Suprapubic skin (tissue), 4 donors: ENCODE results near the gene LECT2. TPM values are rescaled to one million over a fixed set of nuclear protein-coding genes. Genes with fewer than 3 reads are reported as not detected.

Experiments used
- DNase-seq, 2 donors: peaks; one replicate each; pipeline ENCODE4 v3.0.0-alpha.2; 2019; ENCODE audit warnings: low spot score in 2 of 2
- H3K27ac ChIP-seq: fragments of 200-600 bp; sonication (generic); one replicate; pipeline ENCODE4 v1.5.1; 2019
- H3K27me3 ChIP-seq: fragments of 200-600 bp; sonication (generic); one replicate; pipeline ENCODE4 v1.5.1; 2019
- H3K36me3 ChIP-seq: fragments of 200-600 bp; sonication (generic); one replicate; pipeline ENCODE4 v1.5.1; 2019
- H3K4me1 ChIP-seq: fragments of 200-600 bp; sonication (generic); one replicate; pipeline ENCODE4 v1.5.1; 2019
- H3K4me3 ChIP-seq: fragments of 200-600 bp; sonication (generic); one replicate; pipeline ENCODE4 v1.5.1; 2019; ENCODE audit warnings: mild to moderate bottlenecking
- H3K9me3 ChIP-seq: fragments of 200-600 bp; sonication (generic); one replicate; pipeline ENCODE4 v1.5.1; 2019
- EP300 ChIP-seq: sonication (generic); formaldehyde crosslinking; IDR thresholded peaks from one replicate; pipeline ENCODE4 v1.6.1; 2017; ENCODE audit warnings: antibody characterized with exemption
- POLR2A ChIP-seq, 2 donors: fragments of 450-650 bp; IDR thresholded peaks; one replicate each; pipeline ENCODE4 v1.6.1; 2017; ENCODE audit warnings: antibody characterized with exemption in 2 of 2, mild to moderate bottlenecking in 2 of 2, moderate library complexity in 2 of 2
- POLR2AphosphoS5 ChIP-seq, 3 donors: sonication (generic); formaldehyde crosslinking; IDR thresholded peaks; one replicate each; pipeline ENCODE4 v1.6.1; 2017; ENCODE audit warnings: antibody characterized with exemption in 3 of 3
- WGBS: methylation state at CpG from one replicate; pipeline ENCODE4 v1.1.5; 2018; 5-methylcytosine and 5-hydroxymethylcytosine counted together
- total RNA-seq, 4 donors: library from RNA; depleted of rRNA; stranded (reverse); fragments of >200 nt; gene quantifications; one replicate each; pipeline ENCODE4 v1.1.0, GENCODE V29; 2016
- TF ChIP-seq, protein P1 (sequence below), 2 donors: fragments of 200-600 bp in 1 of 2; fragments of 450-650 bp in 1 of 2; sonication (generic) in 1 of 2; IDR thresholded peaks; one replicate each; pipeline ENCODE4 v1.5.1; 2016 to 2019; ENCODE audit warnings: antibody characterized with exemption in 2 of 2, mild to moderate bottlenecking in 1 of 2, moderate library complexity in 1 of 2

LECT2 gene
- total RNA-seq, 4 donors from 2014 or later, result not detected

GRCh38 chr5:135980620-135981019 is 25.8 kb upstream of the LECT2 start:
- Histone ChIP-seq H3K4me1 (peaks cover 6% of the 10 kb centered on the region), H3K9me3 (no peaks in the 10 kb centered on the region), H3K27ac (no peak overlapping the region), H3K27me3 (no peaks in the 10 kb centered on the region), H3K4me3 (no peak overlapping the region), H3K36me3 (no peaks in the 10 kb centered on the region)
- 88% methylated on average over 1 of the region's 1 CpG for WGBS
- DNase-seq, result no peak
- no peak for TF ChIP-seq POLR2AphosphoS5 (IDR thresholded peaks at IDR 0.05)
- TF ChIP-seq, protein P1, sequence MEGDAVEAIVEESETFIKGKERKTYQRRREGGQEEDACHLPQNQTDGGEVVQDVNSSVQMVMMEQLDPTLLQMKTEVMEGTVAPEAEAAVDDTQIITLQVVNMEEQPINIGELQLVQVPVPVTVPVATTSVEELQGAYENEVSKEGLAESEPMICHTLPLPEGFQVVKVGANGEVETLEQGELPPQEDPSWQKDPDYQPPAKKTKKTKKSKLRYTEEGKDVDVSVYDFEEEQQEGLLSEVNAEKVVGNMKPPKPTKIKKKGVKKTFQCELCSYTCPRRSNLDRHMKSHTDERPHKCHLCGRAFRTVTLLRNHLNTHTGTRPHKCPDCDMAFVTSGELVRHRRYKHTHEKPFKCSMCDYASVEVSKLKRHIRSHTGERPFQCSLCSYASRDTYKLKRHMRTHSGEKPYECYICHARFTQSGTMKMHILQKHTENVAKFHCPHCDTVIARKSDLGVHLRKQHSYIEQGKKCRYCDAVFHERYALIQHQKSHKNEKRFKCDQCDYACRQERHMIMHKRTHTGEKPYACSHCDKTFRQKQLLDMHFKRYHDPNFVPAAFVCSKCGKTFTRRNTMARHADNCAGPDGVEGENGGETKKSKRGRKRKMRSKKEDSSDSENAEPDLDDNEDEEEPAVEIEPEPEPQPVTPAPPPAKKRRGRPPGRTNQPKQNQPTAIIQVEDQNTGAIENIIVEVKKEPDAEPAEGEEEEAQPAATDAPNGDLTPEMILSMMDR (IDR thresholded peaks at IDR 0.05), result no peak
- no peak for TF ChIP-seq POLR2A (IDR thresholded peaks at IDR 0.05)
- TF ChIP-seq EP300, result no peak

- Histone ChIP-seq H3K27ac (no peak overlapping the region), H3K36me3 (no peaks in the 10 kb centered on the region), H3K9me3 (no peaks in the 10 kb centered on the region), H3K27me3 (no peaks in the 10 kb centered on the region), H3K4me3 (no peak overlapping the region), H3K4me1 (peaks cover 6% of the 10 kb centered on the region)
- 68% methylated on average over 1 of the region's 1 CpG for WGBS
- no peak for DNase-seq
- TF ChIP-seq EP300 (no peak), POLR2AphosphoS5 (IDR thresholded peaks at IDR 0.05) (peak in 1 of 3 donors; percentile 33), POLR2A (IDR thresholded peaks at IDR 0.05) (no peak)
- TF ChIP-seq, protein P1 (IDR thresholded peaks at IDR 0.05), result no peak
Observed at GRCh38 chr5:135979510-135979909, 24.7 kb upstream of the LECT2 start.

DNA sequence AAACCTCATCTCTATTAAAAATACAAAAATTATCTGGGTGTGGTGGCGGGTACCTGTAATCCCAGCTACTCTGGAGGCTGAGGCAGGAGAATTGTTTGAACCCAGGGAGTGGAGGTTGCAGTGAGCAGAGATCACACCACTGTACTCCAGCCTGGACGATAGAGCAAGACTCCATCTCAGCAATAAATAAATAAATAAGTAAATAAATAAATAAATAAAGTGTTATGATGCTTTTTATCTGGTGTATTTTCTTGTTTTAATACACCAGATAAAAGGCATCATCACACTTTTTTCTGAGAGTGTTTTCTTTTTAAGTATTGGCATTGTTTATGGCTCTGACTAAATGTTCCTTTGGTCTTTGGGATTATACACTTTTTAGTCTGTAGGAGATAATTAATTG is 24.2 kb upstream of the LECT2 start:
- Histone ChIP-seq H3K4me1 (peaks cover 6% of the 10 kb centered on the region), H3K9me3 (no peaks in the 10 kb centered on the region), H3K27ac (no peak overlapping the region), H3K36me3 (no peaks in the 10 kb centered on the region), H3K4me3 (no peak overlapping the region), H3K27me3 (no peaks in the 10 kb centered on the region)
- TF ChIP-seq EP300 (no peak), POLR2A (IDR thresholded peaks at IDR 0.05) (no peak), POLR2AphosphoS5 (IDR thresholded peaks at IDR 0.05) (no peak)
- TF ChIP-seq, protein P1 (IDR thresholded peaks at IDR 0.05), result no peak
- WGBS, result 88% methylated on average over 2 of the region's 2 CpGs
- no peak for DNase-seq

DNA sequence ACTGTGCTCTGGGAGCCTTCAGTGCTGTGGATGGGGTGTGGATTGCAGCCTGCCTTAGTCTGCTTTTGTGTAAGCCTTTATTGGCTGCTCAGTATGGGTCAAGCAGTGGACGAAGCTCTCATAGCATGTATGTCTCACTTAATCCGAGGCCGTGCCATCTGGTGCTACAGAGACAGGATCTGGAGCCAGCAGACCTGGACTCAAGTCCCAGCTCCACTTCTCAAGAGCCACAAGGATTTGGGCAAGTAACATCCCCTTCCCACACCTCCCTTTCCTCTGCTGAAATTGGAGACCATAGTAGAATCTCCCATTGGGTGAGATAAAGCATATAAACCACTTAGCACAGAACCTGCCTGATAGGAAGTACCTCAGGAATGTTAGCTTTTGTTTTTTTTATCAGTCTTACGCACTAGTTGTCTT is 23.4 kb upstream of the LECT2 start:
- Histone ChIP-seq H3K36me3 (no peaks in the 10 kb centered on the region), H3K27ac (no peak overlapping the region), H3K27me3 (no peaks in the 10 kb centered on the region), H3K4me3 (no peak overlapping the region), H3K9me3 (no peaks in the 10 kb centered on the region), H3K4me1 (peaks cover 6% of the 10 kb centered on the region)
- WGBS, result 93% methylated on average over 4 of the region's 4 CpGs
- no peak for DNase-seq
- TF ChIP-seq POLR2A (IDR thresholded peaks at IDR 0.05) (no peak), EP300 (no peak)
- TF ChIP-seq, protein P1 (IDR thresholded peaks at IDR 0.05), result no peak

GRCh38 chr5:135977375-135977928 is 22.7 kb upstream of the LECT2 start:
- 32% methylated on average over 17 of the region's 17 CpGs for WGBS

More at GRCh38 chr5:135977375-135977928, 22.7 kb upstream of the LECT2 start:
- no peak overlapping the region for H3K4me3 ChIP-seq
- peak in 1 of 2 donors; percentile 85 for DNase-seq
- H3K4me1 ChIP-seq, result peaks cover 6% of the 10 kb centered on the region
- H3K9me3 ChIP-seq, result no peaks in the 10 kb centered on the region
- no peaks in the 10 kb centered on the region for H3K27me3 ChIP-seq
- TF ChIP-seq POLR2AphosphoS5 (IDR thresholded peaks at IDR 0.05) (peak in 1 of 3 donors; percentile 34), POLR2A (IDR thresholded peaks at IDR 0.05) (no peak), EP300 (no peak)
- TF ChIP-seq, protein P1 (IDR thresholded peaks at IDR 0.05), result peak; percentile 36 to 76
- H3K36me3 ChIP-seq, result no peaks in the 10 kb centered on the region
- no peak overlapping the region for H3K27ac ChIP-seq
